Peyer's patch (tissue), 4 donors: ENCODE data around the gene MNAT1.

Experiments used
- POLR2A ChIP-seq, 2 donors: fragments of 450-650 bp; IDR thresholded peaks; one replicate each; pipeline ENCODE4 v1.5.1; 2017; ENCODE audit warnings: antibody characterized with exemption in 2 of 2, mild to moderate bottlenecking in 2 of 2, moderate library complexity in 2 of 2
- TF ChIP-seq, protein P1 (sequence below), 6 experiments: fragments of 450-650 bp in 4 of 6; fragments of 200-600 bp in 2 of 6; sonication (generic) in 1 of 6; IDR thresholded peaks; one replicate each; pipeline ENCODE4 v1.5.1; 2017 to 2019; ENCODE audit warnings: antibody characterized with exemption in 6 of 6, mild to moderate bottlenecking in 3 of 6, moderate library complexity in 1 of 6

DNA sequence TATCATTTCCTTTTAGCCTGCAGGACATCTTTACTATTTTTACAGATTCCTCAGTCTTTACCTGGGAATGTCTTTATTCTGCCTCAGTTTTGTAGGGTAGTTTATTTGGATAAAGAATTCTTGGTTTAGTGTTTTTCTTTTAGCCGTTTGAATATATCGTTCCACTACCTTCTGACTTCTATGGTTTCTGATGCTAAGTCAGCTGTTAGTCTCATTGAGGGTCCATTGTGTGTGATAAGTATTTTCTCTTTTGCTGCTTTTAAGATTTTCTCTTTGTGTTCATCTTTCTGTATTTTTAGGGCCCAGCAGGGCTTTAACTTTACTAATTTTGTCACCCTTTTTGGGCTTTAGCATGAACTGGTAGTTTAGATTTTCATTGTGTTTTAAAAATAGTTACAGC lies 113.5 kb downstream of the MNAT1 start:
- TF ChIP-seq, protein P1, sequence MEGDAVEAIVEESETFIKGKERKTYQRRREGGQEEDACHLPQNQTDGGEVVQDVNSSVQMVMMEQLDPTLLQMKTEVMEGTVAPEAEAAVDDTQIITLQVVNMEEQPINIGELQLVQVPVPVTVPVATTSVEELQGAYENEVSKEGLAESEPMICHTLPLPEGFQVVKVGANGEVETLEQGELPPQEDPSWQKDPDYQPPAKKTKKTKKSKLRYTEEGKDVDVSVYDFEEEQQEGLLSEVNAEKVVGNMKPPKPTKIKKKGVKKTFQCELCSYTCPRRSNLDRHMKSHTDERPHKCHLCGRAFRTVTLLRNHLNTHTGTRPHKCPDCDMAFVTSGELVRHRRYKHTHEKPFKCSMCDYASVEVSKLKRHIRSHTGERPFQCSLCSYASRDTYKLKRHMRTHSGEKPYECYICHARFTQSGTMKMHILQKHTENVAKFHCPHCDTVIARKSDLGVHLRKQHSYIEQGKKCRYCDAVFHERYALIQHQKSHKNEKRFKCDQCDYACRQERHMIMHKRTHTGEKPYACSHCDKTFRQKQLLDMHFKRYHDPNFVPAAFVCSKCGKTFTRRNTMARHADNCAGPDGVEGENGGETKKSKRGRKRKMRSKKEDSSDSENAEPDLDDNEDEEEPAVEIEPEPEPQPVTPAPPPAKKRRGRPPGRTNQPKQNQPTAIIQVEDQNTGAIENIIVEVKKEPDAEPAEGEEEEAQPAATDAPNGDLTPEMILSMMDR (IDR thresholded peaks at IDR 0.05): no peak
- TF ChIP-seq POLR2A (IDR thresholded peaks at IDR 0.05): no peak
